Skeletal muscle cell (primary cell): ENCODE results near the gene GATM.
"Not testable (repeated sequence)": the region's sequence is repeated elsewhere in the genome, so short reads cannot be mapped to it uniquely, and the experiment has no call there.

Source experiments
- DNase-seq: peaks from one replicate; pipeline ENCODE4 v3.0.0-alpha.2; 2010; ENCODE audit warnings: low read depth
- H3K4me3 ChIP-seq: 2 replicates; pipeline ENCODE4 v1.5.1; 2011; ENCODE audit warnings: low read depth, mild to moderate bottlenecking, control low read depth, low read length, moderate library complexity

GATM gene

GRCh38 chr15:45319472-45320214, 58.7 kb downstream of the GATM start:
- no peak overlapping the region for H3K4me3 ChIP-seq
- DNase-seq: no peak

GRCh38 chr15:45314960-45315359, 63.4 kb downstream of the GATM start:
- H3K4me3 ChIP-seq: no peak overlapping the region
- no peak for DNase-seq

GRCh38 chr15:45314117-45314516, 64.2 kb downstream of the GATM start:
- not testable (repeated sequence) for H3K4me3 ChIP-seq, DNase-seq
